Cardiac fibroblast (primary cell): ENCODE data around the gene FEM1C.

ENCODE experiments used
- DNase-seq, 2 donors: peaks; one replicate each; pipeline versions ENCODE4 v3.0.0 to v3.0.0-alpha.2; 2010; ENCODE audit warnings: low read depth in 2 of 2
- H3K4me3 ChIP-seq, 2 donors: replicated peaks in 1 of 2; 1 replicate in 1 of 2; 2 replicates in 1 of 2; pipeline ENCODE4 v1.5.1; 2011; ENCODE audit warnings: low read depth in 2 of 2, low read length in 2 of 2, mild to moderate bottlenecking in 2 of 2, moderate library complexity in 1 of 2
- TF ChIP-seq, protein P1 (sequence below): IDR thresholded peaks from one replicate; pipeline ENCODE4 v1.5.1; 2011; ENCODE audit warnings: low read depth, mild to moderate bottlenecking, low read length, inconsistent platforms

FEM1C gene

DNA sequence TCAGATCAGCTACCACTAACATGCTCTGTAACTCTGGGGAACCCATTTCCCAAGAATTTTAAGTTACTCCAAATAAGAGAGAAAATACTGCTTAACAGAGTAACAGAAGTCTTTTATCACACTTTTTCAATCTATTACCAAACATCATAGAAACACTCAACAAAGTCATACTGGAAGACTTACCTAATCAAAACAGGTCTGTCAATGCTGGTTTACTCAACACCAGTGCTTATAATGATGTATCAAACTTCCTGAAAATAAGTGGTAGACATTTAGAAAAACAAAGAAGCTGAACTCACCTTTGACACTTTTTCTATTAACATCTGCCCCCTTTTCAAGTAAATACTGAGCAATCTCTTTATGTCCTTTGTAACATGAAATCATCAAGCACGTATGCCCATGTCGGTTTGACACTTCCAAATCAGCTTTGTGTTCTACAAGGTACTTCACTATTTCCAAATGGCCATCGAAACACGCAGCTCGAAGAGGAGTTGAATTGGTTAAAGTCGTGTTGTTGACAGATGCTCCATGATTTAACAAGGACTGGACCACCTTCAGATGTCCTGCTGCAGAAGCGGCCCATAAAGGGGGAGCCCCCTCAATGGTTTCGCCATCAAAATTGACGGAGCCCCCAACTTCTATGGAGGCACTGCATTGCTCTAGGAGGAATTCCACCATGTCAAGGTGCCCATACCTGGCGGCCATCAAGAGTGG lies 1.8 kb downstream of the FEM1C start:
- peak in 1 of 2 donors; percentile 23 for DNase-seq
- TF ChIP-seq, protein P1, sequence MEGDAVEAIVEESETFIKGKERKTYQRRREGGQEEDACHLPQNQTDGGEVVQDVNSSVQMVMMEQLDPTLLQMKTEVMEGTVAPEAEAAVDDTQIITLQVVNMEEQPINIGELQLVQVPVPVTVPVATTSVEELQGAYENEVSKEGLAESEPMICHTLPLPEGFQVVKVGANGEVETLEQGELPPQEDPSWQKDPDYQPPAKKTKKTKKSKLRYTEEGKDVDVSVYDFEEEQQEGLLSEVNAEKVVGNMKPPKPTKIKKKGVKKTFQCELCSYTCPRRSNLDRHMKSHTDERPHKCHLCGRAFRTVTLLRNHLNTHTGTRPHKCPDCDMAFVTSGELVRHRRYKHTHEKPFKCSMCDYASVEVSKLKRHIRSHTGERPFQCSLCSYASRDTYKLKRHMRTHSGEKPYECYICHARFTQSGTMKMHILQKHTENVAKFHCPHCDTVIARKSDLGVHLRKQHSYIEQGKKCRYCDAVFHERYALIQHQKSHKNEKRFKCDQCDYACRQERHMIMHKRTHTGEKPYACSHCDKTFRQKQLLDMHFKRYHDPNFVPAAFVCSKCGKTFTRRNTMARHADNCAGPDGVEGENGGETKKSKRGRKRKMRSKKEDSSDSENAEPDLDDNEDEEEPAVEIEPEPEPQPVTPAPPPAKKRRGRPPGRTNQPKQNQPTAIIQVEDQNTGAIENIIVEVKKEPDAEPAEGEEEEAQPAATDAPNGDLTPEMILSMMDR, result no peak
- peak overlapping the region; percentile 59 to 71 for H3K4me3 ChIP-seq

DNA sequence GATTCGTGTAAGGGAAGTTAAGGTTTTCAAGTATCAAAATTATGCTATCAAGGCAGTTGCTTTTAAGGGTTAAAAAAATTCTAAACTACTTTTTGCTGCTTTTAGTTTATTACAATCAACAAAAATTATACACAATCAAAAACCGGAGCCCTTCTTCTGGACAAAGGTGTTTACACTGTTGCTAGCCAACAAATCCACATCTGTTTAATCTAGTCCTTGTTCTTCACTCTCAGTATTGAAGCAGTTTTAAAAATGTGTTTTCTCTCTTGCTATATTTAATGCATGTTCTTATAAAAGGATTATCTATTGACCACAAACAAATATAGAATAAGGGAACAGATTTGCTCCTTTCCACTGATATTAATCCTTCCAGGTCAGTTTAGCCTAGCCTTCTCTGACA lies 2.5 kb downstream of the FEM1C start:
- peak overlapping the region; percentile 59 to 71 for H3K4me3 ChIP-seq
- DNase-seq, result peak; percentile 22 to 32
- TF ChIP-seq, protein P1, result no peak

DNA sequence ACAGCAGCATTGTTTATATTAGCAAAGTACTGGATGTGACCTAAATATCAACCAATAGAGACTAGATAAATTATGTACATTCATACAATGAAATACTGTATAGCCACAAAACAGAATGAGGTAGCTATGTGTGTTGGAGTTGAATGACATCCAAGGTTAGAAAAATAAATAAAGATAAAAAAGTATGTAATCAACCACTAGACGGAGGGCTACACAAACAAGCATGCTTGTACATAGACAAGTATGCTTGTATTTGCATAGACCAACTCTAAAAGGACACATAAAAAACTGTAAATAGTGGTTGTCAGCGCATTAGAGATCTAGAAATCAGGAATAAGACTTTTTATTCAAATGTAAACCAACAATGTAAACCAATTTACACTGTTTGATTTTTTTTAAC lies 3.0 kb downstream of the FEM1C start:
- peak overlapping the region; percentile 59 to 71 for H3K4me3 ChIP-seq
- TF ChIP-seq, protein P1, result no peak
- DNase-seq, result peak; percentile 24 to 36

DNA sequence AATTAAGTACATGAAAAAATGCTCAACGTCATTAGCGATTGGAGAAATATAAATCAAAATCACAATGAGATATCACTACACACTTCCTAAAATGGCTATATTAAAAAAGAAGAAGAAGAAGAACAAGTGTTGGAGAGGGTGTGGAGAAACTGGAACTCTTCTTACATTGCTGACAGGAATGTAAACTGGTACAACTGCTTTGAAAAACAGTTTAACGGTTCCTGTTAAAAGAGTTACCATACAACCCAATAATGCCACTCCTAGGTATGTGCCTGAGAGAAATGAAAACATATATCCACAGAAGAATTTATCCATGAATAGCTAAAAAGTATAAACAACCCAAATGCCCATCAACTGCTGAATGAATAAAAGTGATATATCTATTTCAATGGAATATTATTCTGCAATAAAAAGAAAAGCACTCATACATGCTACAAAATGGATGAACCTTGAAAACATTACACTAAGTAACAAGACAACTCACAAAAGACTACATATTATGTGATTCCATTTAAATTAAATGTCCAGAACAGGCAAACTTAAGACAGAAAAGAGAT lies 9.0 kb downstream of the FEM1C start:
- TF ChIP-seq, protein P1, result no peak
- no peak for DNase-seq
- H3K4me3 ChIP-seq, result no peak overlapping the region

DNA sequence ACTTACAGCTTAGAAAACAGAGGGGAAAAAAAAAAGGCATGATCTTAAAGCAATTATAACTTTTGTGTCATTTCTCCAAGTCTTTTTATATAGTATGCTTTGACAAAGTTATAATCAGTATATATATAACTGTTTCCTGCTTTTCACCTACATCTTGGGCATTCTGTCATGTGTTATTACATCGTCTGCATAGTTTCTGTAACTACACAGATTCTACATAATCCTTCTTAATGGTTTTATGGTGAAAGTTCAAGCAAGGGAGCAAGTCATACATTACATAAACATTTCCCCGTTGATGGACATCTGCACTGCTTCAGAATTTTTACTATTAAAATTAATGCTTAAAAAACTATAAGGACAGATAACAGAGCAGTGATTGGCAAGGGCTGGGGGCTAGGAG lies 12.1 kb downstream of the FEM1C start:
- DNase-seq, result no peak
- TF ChIP-seq, protein P1, result no peak
- H3K4me3 ChIP-seq, result no peak overlapping the region

DNA sequence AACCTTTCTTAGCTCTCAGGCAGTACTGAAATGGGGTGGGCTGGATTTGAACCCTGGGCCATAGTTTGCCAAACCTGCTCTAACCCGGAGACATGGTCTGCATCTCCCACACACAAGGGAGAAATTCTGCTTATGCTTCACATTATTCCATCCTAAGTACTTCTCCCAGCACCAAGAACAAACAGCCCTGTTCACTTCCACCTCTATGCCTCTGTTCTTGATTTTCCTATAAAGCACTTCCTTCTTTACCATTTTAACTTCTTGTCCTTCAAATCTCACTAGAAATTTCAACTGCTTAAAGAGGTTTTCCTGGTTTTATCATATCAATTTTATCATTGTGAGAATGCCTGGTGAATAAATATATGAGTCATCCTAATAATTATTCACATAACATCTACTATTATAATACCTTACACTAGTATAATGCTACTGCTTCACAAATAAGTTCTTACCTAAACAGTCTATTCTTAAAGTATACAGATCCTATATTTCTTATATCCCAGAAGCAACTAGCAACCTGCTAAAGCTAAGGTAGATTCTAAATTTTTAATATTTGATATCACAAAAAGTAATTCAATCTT lies 12.7 kb downstream of the FEM1C start:
- no peak overlapping the region for H3K4me3 ChIP-seq
- no peak for DNase-seq
- TF ChIP-seq, protein P1, result no peak
